ENCODE measurements around the gene ESRRA. TPM values are rescaled to one million over a fixed set of nuclear protein-coding genes. Genes with fewer than 3 reads are reported as not detected.
A peak's percentile ranks its signal among the peaks of the same experiment; 100 is the strongest.

ESRRA gene
- total and polyA plus RNA-seq, 9 of the 15 experiments (the other 6 are each of a cell fraction or from before 2014, with no cell fraction given), result 0.27 to 89.7 (median 23.7) TPM

- no peak for TF ChIP-seq SIRT6 (IDR thresholded peaks at IDR 0.05; ENCODE audit: low read depth, low read length)
These were observed 43.7 kb upstream of the ESRRA start (continued) for GRCh38 chr11:64261556-64262080.

GRCh38 chr11:64262271-64263002, 42.9 kb upstream of the ESRRA start:
- intact Hi-C loops (cut with micrococcal nuclease), result no loop called here
- H3K9me3 ChIP-seq (replicated peaks; ENCODE audit: control insufficient read depth, insufficient read depth, low read depth, low read length), result no peaks in the 10 kb centered on the region
- ChIA-PET POLR2A (interaction anchor here (0.6 to 2.4 kb wide), 4 partner anchors 10 to 429 kb away, joined by 3 to 7 read pairs (median 4); partner anchors contain the start of gene PLCB3), CTCF (ENCODE audit: low intra/inter-chr PET ratio) (no interaction called here)
- H3K36me3 ChIP-seq (ENCODE audit: control insufficient read depth, insufficient read depth, low read length), result peaks cover 91% of the 10 kb centered on the region
- no peak overlapping the region for H2AFZ ChIP-seq (ENCODE audit: low read depth, low read length)
- DNase-seq (ENCODE audit: extremely low read depth in 1 of 4, low spot score in 3 of 4) (peak in 1 of 4 experiments; percentile 5), ATAC-seq (no peak), FAIRE-seq (no peak)
- no peak overlapping the region for H3K4me2 ChIP-seq (ENCODE audit: insufficient read depth, low read length)
- 95% methylated on average over 36 of the region's 42 CpGs for WGBS (ENCODE audit: insufficient coverage, low coverage, missing lambda C conversion rate)
- H3K4me1 ChIP-seq (replicated peaks in 1 of 2; ENCODE audit: control insufficient read depth in 2 of 2, insufficient read depth in 2 of 2, low read length in 2 of 2), result peaks cover 0 to 46% of the 10 kb centered on the region in 2 experiments; a peak in 2 of 5 replicates
- H3K9me1 ChIP-seq (ENCODE audit: control insufficient read depth, insufficient read depth, low read length), result no peaks in the 10 kb centered on the region
- BruUV-seq (replicated peaks), result no TSS peak
- H3K27ac ChIP-seq (ENCODE audit: extremely low read depth, low read depth, low read length), result no peak overlapping the region
- no peak overlapping the region for H3K4me3 ChIP-seq
- peak; percentile 47; the same call in 1 of the 2 replicates for TF ChIP-seq ZBTB33 (CRISPR knock-in tag; IDR thresholded peaks at IDR 0.05)
- TF ChIP-seq MAZ (CRISPR knock-in tag; conservative IDR thresholded peaks at IDR 0.05 in 1 of 2, IDR thresholded peaks at IDR 0.05 in 1 of 2), result no peak
- TF ChIP-seq POLR2G (IDR thresholded peaks at IDR 0.05; ENCODE audit: low read depth, low read length), result peak; percentile 49; the same call in 1 of the 2 replicates
- peak overlapping the region in 1 of 2 experiments; percentile 67; a peak in 1 of 4 replicates for H3K9ac ChIP-seq (ENCODE audit: insufficient read depth in 1 of 2, low read depth in 2 of 2, low read length in 2 of 2)
- H3K27me3 ChIP-seq (ENCODE audit: control insufficient read depth in 2 of 2, insufficient read depth in 2 of 2, low read length in 2 of 2), result no peaks in the 10 kb centered on the region
- 0 out of 2 replicates have a peak, but pooled peaks cover 4% of the 10 kb centered on the region for H4K20me1 ChIP-seq (replicated peaks; ENCODE audit: control insufficient read depth, insufficient read depth, low read length)
- in situ Hi-C loops (cut with MboI), result no loop called here
- no peaks in the 10 kb centered on the region for H3K79me2 ChIP-seq (ENCODE audit: control insufficient read depth, insufficient read depth, low read length)
